G401.6 (cell line): ENCODE results near the gene ACYP2.
"Not testable (repeated sequence)": the region's sequence is repeated elsewhere in the genome, so short reads cannot be mapped to it uniquely, and the experiment has no call there.

Experiments
- FAIRE-seq: peaks from 2 replicates; lab custom pipeline; 2012; peaks lifted over from hg19 to GRCh38; lab: Jason Lieb, UNC

The ACYP2 gene

GRCh38 chr2:54227798-54228197 is 112.4 kb downstream of the ACYP2 start:
- FAIRE-seq = no peak

- FAIRE-seq = no peak
These were observed 113.5 kb downstream of the ACYP2 start for GRCh38 chr2:54228945-54229344.

- FAIRE-seq = no peak
These were observed 118.6 kb downstream of the ACYP2 start for GRCh38 chr2:54233832-54234649.

DNA sequence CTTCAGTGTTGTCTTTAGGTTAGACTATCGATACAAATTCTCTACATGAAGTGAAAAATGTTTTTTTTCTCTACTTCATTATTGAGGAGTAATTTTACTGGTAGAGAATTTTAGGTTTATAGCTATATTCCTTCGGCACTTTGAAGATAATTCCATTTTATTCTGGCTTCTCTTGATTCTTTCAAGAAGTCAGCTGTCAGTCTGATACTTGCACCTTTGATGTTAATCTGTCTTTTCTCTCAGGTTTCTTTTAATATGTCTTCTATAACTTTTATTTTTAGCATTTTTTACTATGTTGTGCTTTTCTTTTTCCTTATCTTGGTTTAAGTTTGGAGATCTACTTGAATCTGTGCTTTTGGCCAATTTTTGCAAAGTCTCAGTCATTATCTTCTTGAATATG is 122.0 kb downstream of the ACYP2 start:
- FAIRE-seq = no peak

DNA sequence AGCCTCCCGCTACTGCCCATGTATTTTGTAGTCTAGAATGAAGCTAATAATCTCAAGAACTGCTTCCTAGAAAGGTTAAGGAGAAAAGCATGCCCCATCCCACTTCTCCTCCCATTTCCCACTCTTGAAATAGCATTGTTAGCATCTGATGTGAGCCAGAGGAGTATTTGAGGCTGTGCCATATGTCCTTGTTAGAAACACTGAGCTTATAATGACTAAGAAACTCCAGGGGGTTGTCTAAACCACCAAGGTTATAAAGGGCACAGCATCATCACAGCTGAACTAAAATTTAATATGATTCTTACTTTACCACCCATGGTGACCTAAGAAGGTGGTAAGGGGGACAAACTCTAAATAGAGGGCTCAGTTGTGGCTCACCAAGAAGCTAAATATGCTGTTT is 124.0 kb downstream of the ACYP2 start:
- FAIRE-seq = no peak

DNA sequence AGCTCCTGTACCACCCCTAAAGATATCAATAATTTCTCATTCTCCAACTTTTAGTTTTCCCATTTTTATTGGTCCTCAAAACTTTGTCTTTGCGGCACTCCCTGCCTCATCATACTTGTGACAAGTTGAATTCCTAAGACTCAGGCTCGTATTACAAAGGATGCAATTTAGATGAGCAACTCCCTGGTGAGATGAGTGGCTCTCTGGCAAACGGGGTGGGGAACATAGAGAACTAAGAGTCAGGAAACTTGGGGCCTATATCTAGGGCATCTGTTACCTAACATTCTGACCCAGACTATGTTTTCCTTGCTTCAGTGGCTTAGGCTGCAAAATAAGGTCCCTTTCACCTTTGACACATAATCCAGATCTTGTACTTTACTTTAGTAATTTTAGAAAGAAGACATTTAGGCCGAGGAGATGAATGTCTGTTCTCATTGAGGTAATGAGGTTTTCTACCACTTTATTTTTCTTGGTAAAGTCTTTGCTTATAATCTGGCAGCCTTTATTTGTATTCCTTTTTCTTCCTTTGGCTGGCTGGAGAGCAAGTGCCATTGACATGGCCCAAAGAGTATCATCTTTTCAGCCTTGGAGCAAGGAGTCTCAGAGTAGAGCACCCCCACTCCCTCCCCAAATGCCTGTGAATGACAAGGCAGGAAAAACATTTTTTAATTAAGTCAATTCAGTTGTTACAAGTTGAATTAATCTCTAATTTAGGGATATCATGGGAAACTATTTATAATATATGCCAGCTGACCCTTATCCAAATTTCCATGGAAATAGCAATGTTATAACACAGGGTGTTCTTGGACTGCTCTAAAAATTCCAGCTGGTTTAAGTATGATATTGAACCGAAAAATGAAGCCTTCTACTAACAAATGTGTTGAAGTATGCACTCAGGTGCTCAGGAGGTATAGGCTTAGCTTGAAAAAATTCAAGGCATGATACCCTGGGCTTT is 125.4 kb downstream of the ACYP2 start:
- no peak for FAIRE-seq

DNA sequence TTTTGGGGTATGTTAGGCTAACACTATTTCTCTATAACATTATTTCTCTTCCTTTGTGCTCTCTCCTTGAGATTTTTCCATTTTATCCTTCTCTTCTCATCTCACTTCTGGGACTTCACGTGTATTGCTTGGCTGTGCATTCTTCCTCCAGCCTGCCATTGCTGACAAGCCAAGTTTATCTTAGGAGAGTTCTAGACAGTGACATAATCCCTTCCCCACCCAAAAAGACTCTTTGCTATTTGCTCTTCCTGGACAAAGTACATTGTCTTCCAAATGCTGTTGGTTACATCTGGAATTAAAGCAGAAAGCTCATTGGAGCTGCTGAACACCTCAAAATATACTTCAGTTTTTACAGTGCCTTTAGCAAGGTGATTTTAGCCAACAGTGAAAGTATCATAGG is 131.7 kb downstream of the ACYP2 start:
- no peak for FAIRE-seq

DNA sequence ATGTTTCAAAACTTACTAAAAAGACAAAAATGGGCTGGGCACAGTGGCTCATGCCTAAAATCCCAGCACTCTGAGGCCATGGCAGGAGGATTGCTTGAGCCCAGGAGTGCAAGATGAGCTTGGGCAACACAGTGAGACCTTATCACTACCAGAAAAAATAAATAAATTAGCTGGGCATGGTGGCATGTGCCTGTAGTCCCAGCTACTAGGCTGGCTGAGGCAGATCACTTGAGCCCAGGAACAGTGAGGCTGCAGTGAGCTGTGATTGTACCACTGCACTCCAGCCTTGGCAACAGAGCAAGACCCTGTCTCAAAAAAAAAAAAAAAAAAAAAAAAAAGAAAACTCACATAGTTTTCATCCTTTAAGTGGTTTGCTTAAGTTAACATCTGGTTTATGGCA is 134.2 kb downstream of the ACYP2 start:
- no peak for FAIRE-seq

- no peak for FAIRE-seq
These were observed 138.8 kb downstream of the ACYP2 start for GRCh38 chr2:54254180-54254579.

GRCh38 chr2:54255230-54256090 is 140.0 kb downstream of the ACYP2 start:
- no peak for FAIRE-seq

DNA sequence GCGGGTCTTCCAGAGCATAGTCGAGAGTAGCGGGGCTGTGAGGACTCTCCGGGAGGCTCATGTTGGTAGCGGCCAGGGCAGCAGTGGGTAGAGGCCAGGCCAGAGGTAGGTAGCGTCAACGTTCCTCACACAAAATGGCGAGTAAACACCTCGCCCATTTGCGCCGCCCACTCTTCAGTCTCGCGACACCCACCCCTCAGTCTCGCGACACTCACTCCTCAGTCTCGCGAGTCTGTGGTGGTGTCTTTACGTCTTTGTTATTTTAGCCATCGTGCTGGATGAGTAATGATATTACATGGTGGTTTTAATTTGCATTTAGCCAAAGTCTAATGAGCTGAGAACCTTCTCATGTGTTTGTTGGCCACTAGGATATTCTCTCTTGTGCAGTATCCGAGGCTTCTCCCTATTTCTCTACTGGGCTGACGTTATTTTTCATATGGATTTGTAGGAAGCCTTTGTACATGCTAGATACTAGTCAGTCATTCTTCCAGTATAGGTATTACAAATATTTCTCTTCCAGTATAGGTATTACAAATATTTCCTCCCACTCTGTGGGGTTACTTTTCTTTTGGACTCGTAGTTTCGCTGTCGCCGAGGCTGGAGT is 140.8 kb downstream of the ACYP2 start, which contains the start of gene TSPYL6:
Gene TSPYL6 (minus strand): TSS at position 139 of the 604 bp plus-strand sequence. CDS start 78 bp downstream, at position 61.
- FAIRE-seq = no peak

DNA sequence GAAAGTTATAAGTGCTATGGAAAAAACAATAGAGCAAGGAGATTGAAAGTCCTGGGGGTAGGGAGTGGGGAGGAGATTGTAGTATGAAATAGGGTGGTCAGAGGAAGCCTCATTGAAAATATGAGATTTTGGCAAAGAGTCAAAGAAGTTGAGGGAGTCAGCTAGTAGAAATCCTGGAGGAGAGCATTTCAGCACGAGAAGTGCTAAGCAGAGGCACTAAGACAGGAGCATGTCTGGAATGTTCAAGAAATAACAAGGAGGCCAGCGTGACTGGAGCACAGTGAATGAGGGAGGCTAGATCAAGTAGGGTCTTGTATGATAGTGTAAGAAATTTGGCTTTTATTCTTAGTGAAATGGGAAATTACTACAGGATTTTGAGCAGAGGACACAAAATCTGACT is 142.8 kb downstream of the ACYP2 start:
- FAIRE-seq = no peak

DNA sequence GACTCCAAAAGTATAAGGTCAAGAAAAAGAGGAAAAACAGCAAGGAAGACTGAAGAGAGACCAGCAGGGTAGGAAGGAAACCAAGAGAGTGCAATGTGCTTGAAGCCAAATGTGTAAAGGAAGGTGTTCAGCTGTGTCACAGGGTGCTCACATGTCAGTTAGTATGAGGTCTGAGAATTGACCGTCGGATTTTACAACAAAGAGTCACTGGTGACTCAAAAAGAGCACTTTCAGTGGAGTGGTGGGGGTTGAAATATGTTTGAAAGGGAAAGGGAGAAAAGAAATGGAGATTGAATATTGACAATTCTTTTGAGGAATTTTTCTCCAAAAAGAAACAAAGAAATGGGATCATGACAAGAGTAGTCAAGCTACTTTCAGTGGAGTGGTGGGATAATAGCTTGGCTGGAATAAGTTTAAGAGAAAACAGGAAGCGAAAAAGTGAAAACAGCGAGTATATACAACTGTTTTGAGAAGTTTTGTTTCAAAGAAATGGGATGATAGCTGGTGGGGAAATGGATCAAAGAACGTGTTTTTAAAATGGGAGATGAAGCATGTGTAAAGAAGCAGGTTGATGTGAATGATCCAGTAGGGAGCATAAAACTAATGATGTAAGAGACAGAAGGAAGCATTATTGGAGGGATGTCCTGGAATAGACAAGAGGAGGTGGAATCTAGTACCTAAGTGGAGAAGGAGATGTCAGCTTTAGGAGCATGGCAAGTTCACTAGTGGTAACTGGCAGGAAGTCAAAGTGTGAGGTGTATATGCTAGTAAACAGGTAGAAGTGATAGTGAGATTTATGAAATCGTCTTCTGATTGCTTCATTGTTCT is 144.2 kb downstream of the ACYP2 start:
- FAIRE-seq = no peak

DNA sequence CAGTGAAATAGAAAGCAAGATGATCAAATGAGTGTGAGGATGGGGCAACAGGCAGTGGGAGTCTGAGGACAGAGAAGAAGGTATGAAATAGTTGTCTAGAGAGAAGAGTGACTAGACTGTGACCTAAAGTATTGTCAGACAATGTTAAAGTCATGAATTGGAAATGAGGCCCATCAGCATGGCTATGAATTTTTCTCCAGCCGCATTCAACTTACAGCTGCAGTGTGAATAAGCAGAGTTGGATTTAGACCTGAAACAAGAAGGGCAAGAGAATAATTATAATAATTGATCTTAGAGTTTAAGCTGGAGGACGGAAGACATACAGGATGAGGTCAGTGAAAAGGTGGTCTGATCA is 144.8 kb downstream of the ACYP2 start:
- no peak for FAIRE-seq

DNA sequence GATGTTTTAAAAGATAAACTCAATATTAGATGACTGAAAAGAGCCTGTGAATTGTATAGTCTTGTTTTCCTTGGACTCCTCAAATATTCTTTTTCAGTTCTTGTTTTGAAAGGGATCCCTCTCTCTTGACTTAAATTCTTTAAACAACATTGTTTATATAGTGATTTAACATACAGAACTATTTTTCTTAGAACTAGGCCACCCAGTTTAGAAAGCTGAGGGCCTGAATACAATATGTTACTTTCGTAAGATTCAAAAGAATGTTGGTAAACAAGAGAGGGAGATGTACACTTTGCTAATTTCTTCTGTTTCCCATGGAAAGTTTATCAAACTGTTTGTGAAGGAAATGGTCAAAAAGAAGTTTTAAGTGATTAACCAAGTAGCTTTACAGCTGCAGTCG is 146.1 kb downstream of the ACYP2 start:
- no peak for FAIRE-seq

DNA sequence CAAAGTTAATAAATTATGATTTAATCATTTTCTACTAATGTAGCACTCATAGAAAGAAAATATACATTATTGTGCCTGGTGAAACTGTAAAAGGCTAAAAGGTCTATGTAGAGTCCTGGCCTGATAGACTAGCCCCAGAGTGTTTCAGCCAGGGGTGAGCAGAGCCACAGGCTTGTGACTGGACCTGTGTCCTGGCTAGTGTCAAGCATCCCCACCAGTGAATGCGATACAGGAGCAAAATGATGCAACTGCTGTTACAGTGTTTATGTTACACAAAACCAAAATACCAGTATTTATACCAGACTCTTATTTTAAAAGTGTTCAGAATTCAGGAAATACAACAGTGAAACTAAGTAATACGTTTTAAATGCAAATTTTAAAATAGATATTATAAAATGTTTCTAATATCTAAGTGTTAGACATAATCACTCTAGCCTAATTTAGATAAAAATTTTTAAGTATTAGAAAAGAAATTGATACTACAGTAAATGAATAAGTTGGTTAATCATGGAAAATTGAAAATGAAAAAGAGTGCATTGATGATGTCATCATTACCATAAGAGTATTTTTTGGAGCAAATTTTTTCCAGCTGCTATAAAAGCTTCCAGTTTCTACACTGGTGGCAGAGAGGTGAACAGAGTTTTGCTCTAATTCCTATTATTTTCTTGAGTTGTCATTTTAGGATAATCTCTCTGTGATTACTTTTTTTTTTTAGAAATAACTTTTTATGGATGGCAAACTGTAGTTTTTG is 146.8 kb downstream of the ACYP2 start:
- peak; percentile 31 for FAIRE-seq

GRCh38 chr2:54265081-54265480 is 149.7 kb downstream of the ACYP2 start:
- not testable (repeated sequence) for FAIRE-seq

GRCh38 chr2:54267577-54267976 is 152.2 kb downstream of the ACYP2 start:
- FAIRE-seq = no peak

DNA sequence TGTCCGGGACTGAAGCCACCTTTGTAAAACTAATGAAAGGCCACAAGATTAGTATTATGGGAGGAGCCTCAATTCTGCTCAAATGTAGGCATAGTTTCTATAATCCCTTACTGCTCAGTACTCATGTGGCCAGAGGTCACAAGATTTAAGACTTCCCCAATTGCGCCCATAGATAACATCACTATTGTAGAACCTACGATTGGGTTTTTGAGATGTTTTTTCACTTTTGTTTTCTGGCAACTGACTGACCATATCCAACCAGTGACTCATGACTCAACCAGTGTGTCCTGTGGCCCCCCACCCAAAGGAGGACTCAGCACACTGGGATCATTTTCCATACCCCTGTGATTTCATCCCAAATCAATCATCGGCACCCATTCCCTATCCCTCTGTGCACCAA is 155.8 kb downstream of the ACYP2 start:
- FAIRE-seq = no peak
